NCI-H2227 (cell line): Measurements from ENCODE around the gene ATG9A.
"Not testable (repeated sequence)": the region's sequence is repeated elsewhere in the genome, so short reads cannot be mapped to it uniquely, and the experiment has no call there.

ENCODE experiments used
- DNase-seq: peaks from one replicate; lab custom pipeline; 2025; ENCODE audit not compliant: unreplicated experiment; lab: John Stamatoyannopoulos, UW

ATG9A gene

GRCh38 chr2:219207134-219207883 lies 22.1 kb downstream of the ATG9A start:
- DNase-seq = no peak

- DNase-seq = peak; percentile 98
Observed at GRCh38 chr2:219206328-219207133, 22.9 kb downstream of the ATG9A start, which contains the start of gene ZFAND2B. TSS of gene ZFAND2B (plus strand) at chr2:219206782. CDS start at chr2:219206988, 206 bp downstream.

- DNase-seq = no peak
Observed at GRCh38 chr2:219205981-219206327, 23.5 kb downstream of the ATG9A start.

- DNase-seq = no peak
Observed at GRCh38 chr2:219205165-219205538, 24.3 kb downstream of the ATG9A start.

- no peak for DNase-seq
Observed at GRCh38 chr2:219204425-219205164, 24.8 kb downstream of the ATG9A start.

- not testable (repeated sequence) for DNase-seq
Observed at GRCh38 chr2:219201331-219201730, 28.1 kb downstream of the ATG9A start.

- DNase-seq = not testable (repeated sequence)
Observed at GRCh38 chr2:219200502-219201326, 28.7 kb downstream of the ATG9A start.

GRCh38 chr2:219199470-219200211 lies 29.8 kb downstream of the ATG9A start:
- no peak for DNase-seq

GRCh38 chr2:219198974-219199373 lies 30.5 kb downstream of the ATG9A start:
- no peak for DNase-seq

GRCh38 chr2:219197388-219197787 lies 32.0 kb downstream of the ATG9A start:
- no peak for DNase-seq

- no peak for DNase-seq
Observed at GRCh38 chr2:219186754-219187456, 42.5 kb downstream of the ATG9A start.

- DNase-seq = no peak
Observed at GRCh38 chr2:219184121-219184520, 45.3 kb downstream of the ATG9A start.

- DNase-seq = no peak
Observed at GRCh38 chr2:219183151-219183772, 46.2 kb downstream of the ATG9A start.

- no peak for DNase-seq
Observed at GRCh38 chr2:219182331-219183150, 46.9 kb downstream of the ATG9A start.

- no peak for DNase-seq
Observed at GRCh38 chr2:219181531-219181930, 47.9 kb downstream of the ATG9A start.

GRCh38 chr2:219180961-219181360 lies 48.5 kb downstream of the ATG9A start:
- no peak for DNase-seq

- no peak for DNase-seq
Observed at GRCh38 chr2:219179601-219180465, 49.6 kb downstream of the ATG9A start.
